GM18502 (cell line): ENCODE data around the gene MORN3.
"Not testable (repeated sequence)": the region's sequence is repeated elsewhere in the genome, so short reads cannot be mapped to it uniquely, and the experiment has no call there.

Experiments used
- ATAC-seq: cut with Tn5 transposase; IDR thresholded peaks from one replicate; pipeline ENCODE4 v1.9.1; 2021; ENCODE audit warnings: mild to moderate bottlenecking; ENCODE audit not compliant: unreplicated experiment, poor library complexity

Gene MORN3

GRCh38 chr12:121693155-121693687, 23.8 kb upstream of the MORN3 start:
- no peak for ATAC-seq

- not testable (repeated sequence) for ATAC-seq
Observed at GRCh38 chr12:121692744-121693143, 23.3 kb upstream of the MORN3 start.

- no peak for ATAC-seq
Observed at GRCh38 chr12:121689430-121689829, 20.0 kb upstream of the MORN3 start.

GRCh38 chr12:121688966-121689365, 19.5 kb upstream of the MORN3 start:
- no peak for ATAC-seq

- not testable (repeated sequence) for ATAC-seq
Observed at GRCh38 chr12:121679661-121680197, 10.3 kb upstream of the MORN3 start.

- ATAC-seq: no peak
Observed at GRCh38 chr12:121678716-121679300, 9.4 kb upstream of the MORN3 start.

GRCh38 chr12:121678305-121678704, 8.9 kb upstream of the MORN3 start:
- ATAC-seq: no peak

GRCh38 chr12:121676190-121676589, 6.7 kb upstream of the MORN3 start:
- no peak for ATAC-seq

GRCh38 chr12:121673013-121673511, 3.6 kb upstream of the MORN3 start:
- no peak for ATAC-seq

- ATAC-seq: no peak
Observed at GRCh38 chr12:121668750-121669520, 519 bp downstream of the MORN3 start.

GRCh38 chr12:121666829-121667228, 2.6 kb downstream of the MORN3 start:
- ATAC-seq: not testable (repeated sequence)

GRCh38 chr12:121663610-121663929, 5.9 kb downstream of the MORN3 start:
- ATAC-seq: no peak

GRCh38 chr12:121661353-121662105, 7.9 kb downstream of the MORN3 start:
- ATAC-seq: not testable (repeated sequence)

- no peak for ATAC-seq
Observed at GRCh38 chr12:121657305-121658008, 12.0 kb downstream of the MORN3 start.

GRCh38 chr12:121656122-121656521, 13.3 kb downstream of the MORN3 start:
- no peak for ATAC-seq

GRCh38 chr12:121653999-121654398, 15.5 kb downstream of the MORN3 start:
- ATAC-seq: no peak

- no peak for ATAC-seq
Observed at GRCh38 chr12:121652767-121653497, 16.5 kb downstream of the MORN3 start.

GRCh38 chr12:121651320-121651719, 18.1 kb downstream of the MORN3 start:
- no peak for ATAC-seq

- no peak for ATAC-seq
Observed at GRCh38 chr12:121649819-121650353, 19.6 kb downstream of the MORN3 start.
